NT2/D1 (cell line): ENCODE measurements around the gene C6orf132.

ENCODE experiments used
- SUZ12 ChIP-seq: IDR thresholded peaks from 2 replicates; pipeline ENCODE4 v1.6.1; 2011; ENCODE audit not compliant: insufficient read length, insufficient read depth; ENCODE audit errors: extremely low read depth
- ZNF274 ChIP-seq: IDR thresholded peaks from 2 replicates; pipeline ENCODE4 v1.6.1; 2011; ENCODE audit warnings: mild to moderate bottlenecking, low read depth, low read length

DNA sequence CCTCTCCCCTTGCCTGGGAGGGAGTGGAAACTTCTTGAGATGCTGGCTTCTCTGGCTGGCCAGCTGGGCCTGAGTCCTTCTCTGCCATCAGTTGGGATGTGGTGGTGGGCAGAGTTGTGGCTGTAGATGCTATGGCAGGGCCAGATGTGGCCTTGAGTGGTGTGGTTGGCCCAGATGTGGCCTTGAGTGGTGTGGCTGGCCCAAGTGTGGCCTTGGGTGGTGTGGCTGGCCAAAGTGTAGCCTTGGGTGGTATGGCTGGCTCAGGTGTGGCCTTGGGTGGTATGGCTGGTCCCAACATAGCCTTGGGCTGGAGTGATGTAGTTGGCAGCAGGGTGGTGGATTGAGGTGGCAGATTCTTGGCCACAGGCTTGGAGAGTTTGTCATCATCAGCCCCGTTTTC is 36.7 kb downstream of the C6orf132 start:
- TF ChIP-seq SUZ12, result no peak
- TF ChIP-seq ZNF274, result no peak
